ENCODE measurements around the gene INO80.

GRCh38 chr15:40941528-40942336 lies 174.3 kb downstream of the INO80 start:
- TF ChIP-seq CTCF (IDR thresholded peaks at IDR 0.05): no peak
- no peak for TF ChIP-seq POLR2A (IDR thresholded peaks at IDR 0.05)
